Peyer's patch (tissue), 4 donors: Measurements from ENCODE around the gene NTNG2.

Source experiments
- POLR2A ChIP-seq, 2 donors: fragments of 450-650 bp; IDR thresholded peaks; one replicate each; pipeline ENCODE4 v1.5.1; 2017; ENCODE audit warnings: antibody characterized with exemption in 2 of 2, mild to moderate bottlenecking in 2 of 2, moderate library complexity in 2 of 2
- TF ChIP-seq, protein P1 (sequence below), 6 experiments: fragments of 450-650 bp in 4 of 6; fragments of 200-600 bp in 2 of 6; sonication (generic) in 1 of 6; IDR thresholded peaks; one replicate each; pipeline ENCODE4 v1.5.1; 2017 to 2019; ENCODE audit warnings: antibody characterized with exemption in 6 of 6, mild to moderate bottlenecking in 3 of 6, moderate library complexity in 1 of 6

DNA sequence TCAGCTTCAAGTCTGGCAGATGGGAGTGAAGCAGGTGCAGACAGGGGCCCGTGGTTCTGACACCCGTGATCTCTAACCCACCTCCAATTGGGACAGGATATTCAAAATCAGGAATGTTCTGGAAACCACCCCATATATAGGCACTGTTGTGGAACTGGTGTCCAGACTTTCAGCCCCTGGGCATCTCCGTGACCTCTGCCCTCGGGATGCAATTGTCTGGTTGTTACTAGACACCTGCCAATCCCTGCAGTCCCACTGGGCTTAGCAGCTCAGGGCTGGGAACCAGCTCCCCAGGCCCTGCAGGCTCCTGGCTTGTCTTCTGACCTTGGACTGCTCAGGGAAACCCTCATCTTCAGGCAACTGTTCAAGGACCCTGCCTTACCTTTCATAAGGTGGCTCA lies 38.8 kb downstream of the NTNG2 start:
- TF ChIP-seq, protein P1, sequence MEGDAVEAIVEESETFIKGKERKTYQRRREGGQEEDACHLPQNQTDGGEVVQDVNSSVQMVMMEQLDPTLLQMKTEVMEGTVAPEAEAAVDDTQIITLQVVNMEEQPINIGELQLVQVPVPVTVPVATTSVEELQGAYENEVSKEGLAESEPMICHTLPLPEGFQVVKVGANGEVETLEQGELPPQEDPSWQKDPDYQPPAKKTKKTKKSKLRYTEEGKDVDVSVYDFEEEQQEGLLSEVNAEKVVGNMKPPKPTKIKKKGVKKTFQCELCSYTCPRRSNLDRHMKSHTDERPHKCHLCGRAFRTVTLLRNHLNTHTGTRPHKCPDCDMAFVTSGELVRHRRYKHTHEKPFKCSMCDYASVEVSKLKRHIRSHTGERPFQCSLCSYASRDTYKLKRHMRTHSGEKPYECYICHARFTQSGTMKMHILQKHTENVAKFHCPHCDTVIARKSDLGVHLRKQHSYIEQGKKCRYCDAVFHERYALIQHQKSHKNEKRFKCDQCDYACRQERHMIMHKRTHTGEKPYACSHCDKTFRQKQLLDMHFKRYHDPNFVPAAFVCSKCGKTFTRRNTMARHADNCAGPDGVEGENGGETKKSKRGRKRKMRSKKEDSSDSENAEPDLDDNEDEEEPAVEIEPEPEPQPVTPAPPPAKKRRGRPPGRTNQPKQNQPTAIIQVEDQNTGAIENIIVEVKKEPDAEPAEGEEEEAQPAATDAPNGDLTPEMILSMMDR (IDR thresholded peaks at IDR 0.05) = no peak
- no peak for TF ChIP-seq POLR2A (IDR thresholded peaks at IDR 0.05)
